HG03342 (cell line): ENCODE results near the gene SPAG9.

Experiments
- ATAC-seq: cut with Tn5 transposase; IDR thresholded peaks from one replicate; pipeline ENCODE4 v1.9.1; 2021; ENCODE audit warnings: mild to moderate bottlenecking, moderate library complexity; ENCODE audit not compliant: unreplicated experiment

The SPAG9 gene

GRCh38 chr17:51044976-51045375, 75.7 kb downstream of the SPAG9 start:
- no peak for ATAC-seq

GRCh38 chr17:51036084-51036483, 84.6 kb downstream of the SPAG9 start:
- no peak for ATAC-seq

GRCh38 chr17:51035431-51035830, 85.2 kb downstream of the SPAG9 start:
- ATAC-seq = no peak

- no peak for ATAC-seq
These were observed 85.9 kb downstream of the SPAG9 start for GRCh38 chr17:51034800-51035199.

- no peak for ATAC-seq
These were observed 87.8 kb downstream of the SPAG9 start for GRCh38 chr17:51032850-51033249.

GRCh38 chr17:51029568-51030463, 90.9 kb downstream of the SPAG9 start:
- no peak for ATAC-seq

- ATAC-seq = no peak
These were observed 91.5 kb downstream of the SPAG9 start for GRCh38 chr17:51029142-51029541.

- no peak for ATAC-seq
These were observed 92.3 kb downstream of the SPAG9 start for GRCh38 chr17:51028176-51028863.

GRCh38 chr17:51018541-51018940, 102.1 kb downstream of the SPAG9 start:
- ATAC-seq = no peak

GRCh38 chr17:51017270-51017669, 103.4 kb downstream of the SPAG9 start:
- ATAC-seq = no peak

- no peak for ATAC-seq
These were observed 104.6 kb downstream of the SPAG9 start for GRCh38 chr17:51016099-51016498.

- no peak for ATAC-seq
These were observed 105.5 kb downstream of the SPAG9 start for GRCh38 chr17:51015145-51015558.

- no peak for ATAC-seq
These were observed 106.5 kb downstream of the SPAG9 start for GRCh38 chr17:51014129-51014528.

GRCh38 chr17:51013322-51013721, 107.3 kb downstream of the SPAG9 start:
- ATAC-seq = no peak

GRCh38 chr17:51012538-51012937, 108.1 kb downstream of the SPAG9 start:
- no peak for ATAC-seq

GRCh38 chr17:51010173-51010675, 110.4 kb downstream of the SPAG9 start:
- no peak for ATAC-seq

GRCh38 chr17:51006601-51007000, 114.1 kb downstream of the SPAG9 start:
- ATAC-seq = no peak

- ATAC-seq = no peak
These were observed 114.9 kb downstream of the SPAG9 start for GRCh38 chr17:51005768-51006167.

- no peak for ATAC-seq
These were observed 116.4 kb downstream of the SPAG9 start for GRCh38 chr17:51004249-51004648.

- no peak for ATAC-seq
These were observed 119.6 kb downstream of the SPAG9 start for GRCh38 chr17:51000835-51001638.

- no peak for ATAC-seq
These were observed 125.0 kb downstream of the SPAG9 start for GRCh38 chr17:50995668-50996067.
